HCEC 1CT (cell line): ENCODE results near the gene FNDC11.

ENCODE experiments used
- DNase-seq: peaks from one replicate; pipeline ENCODE4 v3.0.0-alpha.2; 2017

Gene FNDC11

DNA sequence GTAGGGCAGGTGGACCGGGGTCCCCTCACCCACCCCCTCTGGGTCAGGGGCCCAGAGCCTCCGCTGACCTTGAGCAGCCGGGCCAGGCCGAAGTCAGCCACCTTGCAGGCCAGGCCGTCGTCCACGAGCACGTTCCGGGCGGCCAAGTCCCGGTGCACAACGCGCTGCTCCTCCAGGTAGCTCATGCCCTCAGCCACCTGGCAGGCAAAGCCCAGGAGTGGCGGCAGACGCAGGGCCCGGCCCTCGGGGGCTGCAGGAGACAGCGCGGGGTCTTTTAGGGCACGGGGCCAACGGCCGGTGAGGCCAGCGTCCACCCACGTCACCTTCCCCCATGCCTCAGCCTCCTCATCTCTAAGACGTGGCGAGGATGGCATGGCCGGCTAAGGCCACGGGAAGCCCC is 12.6 kb upstream of the FNDC11 start:
- DNase-seq = no peak

DNA sequence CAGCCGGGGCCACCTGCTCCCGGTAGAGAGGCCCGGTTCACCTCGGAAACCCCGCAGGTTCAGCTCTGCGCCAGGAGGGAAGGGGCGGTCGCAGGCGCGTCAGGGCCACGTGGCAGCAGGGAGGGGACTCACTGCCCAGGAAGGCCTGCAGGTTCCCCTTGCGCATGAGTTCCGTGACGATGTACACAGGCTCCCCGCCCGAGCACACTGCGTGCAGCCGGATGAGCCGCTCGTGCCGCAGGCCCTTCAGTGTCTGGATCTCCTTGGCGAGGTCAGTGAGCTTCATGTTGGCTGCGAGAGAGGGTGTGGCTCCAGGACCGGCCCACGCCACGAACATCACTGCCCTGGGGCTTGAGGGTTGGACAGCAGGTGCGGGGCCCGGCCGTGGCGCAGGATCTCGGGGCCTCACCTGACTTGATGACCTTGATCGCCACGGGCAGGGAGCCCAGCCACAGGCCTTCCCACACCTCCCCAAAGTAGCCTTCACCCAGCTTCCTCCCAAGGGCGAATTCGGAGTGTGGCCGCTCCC is 11.9 kb upstream of the FNDC11 start:
- DNase-seq = no peak

DNA sequence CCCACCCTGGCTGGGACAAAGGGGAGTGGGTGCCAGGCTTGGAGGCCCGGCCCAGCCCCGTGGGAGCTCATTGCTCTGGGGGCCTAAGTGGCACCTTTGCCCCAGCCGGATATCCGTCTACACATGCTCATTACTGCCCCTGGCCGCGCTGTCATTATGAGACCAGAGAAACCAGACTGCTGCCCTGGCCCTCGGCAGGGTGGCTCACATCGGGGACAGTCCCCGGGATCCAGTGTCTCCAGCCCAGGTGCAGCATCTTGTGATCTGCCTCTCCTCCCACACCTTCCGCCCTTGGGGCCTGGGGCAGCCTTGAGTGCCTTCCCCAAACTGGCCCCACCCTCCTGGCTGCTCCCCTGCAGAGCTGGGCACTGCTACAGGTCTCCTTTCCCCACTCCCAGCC is 11.3 kb upstream of the FNDC11 start:
- DNase-seq = no peak

DNA sequence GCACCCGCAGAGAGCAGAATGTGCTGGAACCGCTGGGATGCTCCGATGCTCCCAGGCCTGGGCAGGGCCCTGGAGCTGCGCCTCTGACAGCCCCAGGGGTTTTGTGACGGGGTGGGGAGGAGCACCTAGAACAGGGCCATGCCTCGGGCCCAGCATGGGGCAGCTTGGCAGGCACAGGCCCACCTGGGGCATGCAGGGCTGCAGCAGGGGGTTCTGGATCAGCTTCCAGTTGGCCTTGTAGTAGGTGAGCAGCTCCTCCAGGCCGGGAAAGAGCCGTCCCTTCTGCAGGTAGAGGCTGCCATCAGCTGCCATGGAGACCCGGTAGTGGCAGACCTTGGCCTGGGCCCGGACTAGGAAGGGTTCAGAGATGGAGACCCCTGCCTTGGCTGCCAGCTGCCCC is 10.8 kb upstream of the FNDC11 start:
- no peak for DNase-seq

DNA sequence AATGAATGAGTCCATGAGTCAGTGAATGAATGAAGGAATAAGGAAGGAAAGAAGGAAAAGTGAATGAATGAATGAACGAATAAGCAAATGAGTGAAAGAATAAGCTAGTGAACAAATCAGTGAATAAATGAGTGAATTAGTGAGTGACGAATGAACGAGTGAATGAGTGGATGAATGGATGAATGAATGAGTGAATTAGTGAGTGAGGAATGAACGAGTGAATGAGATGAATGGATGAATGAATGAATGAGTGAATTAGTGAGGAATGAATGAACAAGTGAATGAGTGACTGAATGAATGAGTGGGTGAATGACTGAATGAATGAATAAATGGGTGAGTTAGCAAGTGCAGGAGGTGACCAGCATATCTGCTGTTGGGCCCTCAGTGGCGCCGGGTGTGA is 10.2 kb upstream of the FNDC11 start:
- DNase-seq = no peak

GRCh38 chr20:63544241-63544957 is 9.6 kb upstream of the FNDC11 start:
- DNase-seq = no peak

DNA sequence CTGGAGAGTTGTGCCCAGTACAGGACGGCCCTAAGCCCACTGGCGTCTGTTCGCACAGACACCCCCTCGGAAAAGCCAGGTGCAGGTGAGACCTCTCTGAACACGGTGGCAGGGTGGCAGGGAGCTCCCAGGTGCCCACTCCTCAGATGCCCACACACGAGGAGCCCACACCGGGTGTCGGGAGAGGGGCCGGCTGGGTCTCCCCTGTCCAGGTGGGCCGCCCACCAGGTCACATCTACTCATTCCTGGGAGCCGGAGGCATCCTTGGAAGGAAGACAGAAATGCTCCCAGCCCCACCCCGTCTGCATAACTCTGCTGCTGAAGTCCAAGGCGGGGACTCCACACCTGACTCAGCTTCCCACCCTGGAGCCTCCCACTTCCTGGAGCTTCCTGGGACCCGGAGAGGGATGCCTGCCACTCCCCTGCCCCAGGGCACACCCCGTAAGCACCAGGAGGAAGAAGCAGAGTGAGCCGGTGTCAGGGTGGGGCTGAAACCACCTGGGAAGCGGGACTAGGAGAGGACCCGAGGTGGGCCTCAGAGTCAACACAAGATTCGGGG is 8.9 kb upstream of the FNDC11 start:
- no peak for DNase-seq

DNA sequence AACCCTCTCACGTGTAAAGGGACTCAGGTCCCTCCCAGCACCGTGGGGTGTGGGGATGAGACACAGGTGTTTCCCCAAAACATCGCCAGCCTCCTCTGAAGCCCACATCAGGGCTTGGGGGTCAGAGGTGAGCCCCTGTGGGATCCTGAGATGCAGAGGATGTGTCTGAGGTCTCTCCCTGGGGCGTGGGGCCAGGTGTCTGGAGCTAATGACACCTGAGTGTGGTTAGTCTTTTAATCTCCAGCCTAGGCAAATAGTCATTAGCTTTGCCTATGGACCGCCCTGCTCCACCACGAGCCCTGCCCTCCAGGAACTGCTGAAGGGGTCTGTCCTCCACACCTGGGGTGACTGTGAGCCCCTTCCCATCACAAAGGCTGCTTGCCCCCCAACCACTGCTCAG is 8.1 kb upstream of the FNDC11 start:
- DNase-seq = no peak

GRCh38 chr20:63546256-63546955 is 7.6 kb upstream of the FNDC11 start:
- no peak for DNase-seq

GRCh38 chr20:63546956-63547724 is 6.8 kb upstream of the FNDC11 start:
- no peak for DNase-seq

DNA sequence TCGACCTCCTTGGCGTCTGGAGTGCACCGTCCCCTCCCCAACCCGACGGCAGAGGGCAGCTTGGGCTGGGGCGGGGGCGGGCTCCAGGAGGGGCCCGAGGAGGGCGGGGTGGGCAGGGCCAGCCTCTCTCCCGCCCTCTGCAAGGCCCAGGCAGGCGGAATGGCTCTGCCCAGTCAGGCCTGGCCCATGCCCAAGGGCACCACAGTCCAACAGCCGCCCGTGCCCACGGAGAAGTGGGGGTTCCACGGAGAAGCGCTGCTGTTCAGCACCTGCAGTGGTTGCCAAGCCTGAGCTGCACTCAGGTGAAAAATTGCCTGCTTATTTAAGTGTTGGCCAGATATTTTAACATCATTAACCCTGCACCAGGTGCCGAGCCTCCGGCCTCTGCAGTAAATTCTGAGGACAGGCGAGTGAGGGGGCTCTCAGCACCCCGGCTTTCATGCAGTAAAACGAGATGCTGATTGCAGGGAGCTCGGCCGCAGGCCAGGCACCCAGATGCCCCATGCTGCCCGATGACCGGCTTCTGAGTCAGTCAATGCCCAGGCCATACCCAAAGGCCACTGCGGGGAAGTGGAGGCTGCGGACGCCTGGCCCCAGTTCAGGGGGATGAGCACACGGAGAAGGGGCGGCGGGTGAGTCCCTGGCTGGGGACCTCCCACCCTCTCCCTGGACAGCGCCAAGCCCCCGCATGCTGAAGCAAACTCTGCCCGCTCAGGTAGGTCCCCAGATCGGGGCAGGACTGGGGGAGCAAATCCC is 6.1 kb upstream of the FNDC11 start, which contains the start of gene SRMS:
Gene SRMS (minus strand): TSS at position 25 of the 756 bp plus-strand sequence. CDS start 286 bp downstream, outside the sequence.
- DNase-seq = no peak

DNA sequence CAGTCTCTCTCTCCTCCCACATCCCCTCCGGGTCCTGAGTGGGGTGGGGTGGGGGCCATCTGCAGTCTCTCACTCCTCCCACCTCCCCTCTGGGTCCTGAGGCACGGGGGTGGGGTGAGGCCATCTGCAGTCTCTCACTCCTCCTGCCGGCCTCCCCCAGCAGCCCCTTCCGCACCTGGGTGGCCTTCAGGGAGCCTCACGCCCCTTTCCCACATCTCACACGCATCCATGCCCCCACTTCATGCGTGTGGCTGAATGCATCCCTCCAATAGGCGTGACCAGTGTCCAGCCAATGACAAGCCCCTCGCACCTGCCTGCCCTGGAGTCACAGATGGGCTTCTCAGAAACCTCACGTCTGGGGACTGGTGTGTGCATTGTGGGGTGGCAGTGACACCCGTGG is 5.4 kb upstream of the FNDC11 start:
- DNase-seq = no peak

DNA sequence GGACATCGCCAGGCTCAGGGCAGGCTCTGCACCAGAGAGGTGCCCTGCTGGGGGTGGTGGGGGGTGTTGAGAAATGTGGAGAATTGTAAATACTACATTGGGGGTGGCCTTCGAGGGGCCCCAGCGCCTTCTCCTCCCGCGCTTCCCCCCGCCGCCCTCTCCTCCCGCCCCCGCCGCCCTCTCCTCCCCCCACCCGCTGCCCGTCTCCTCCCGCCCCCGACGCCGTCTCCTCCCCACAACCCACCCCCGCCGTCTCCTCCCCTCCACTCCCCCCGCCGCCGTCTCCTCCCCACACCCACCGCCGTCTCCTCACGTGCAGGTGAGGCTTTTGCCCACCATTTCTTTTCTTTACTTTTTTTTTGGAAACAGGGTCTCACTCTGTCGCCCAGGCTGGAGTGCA is 4.9 kb upstream of the FNDC11 start:
- DNase-seq = no peak

GRCh38 chr20:63549679-63550282 is 4.2 kb upstream of the FNDC11 start:
- DNase-seq = no peak

- no peak for DNase-seq
These were observed 2.9 kb upstream of the FNDC11 start for GRCh38 chr20:63551068-63551467.

DNA sequence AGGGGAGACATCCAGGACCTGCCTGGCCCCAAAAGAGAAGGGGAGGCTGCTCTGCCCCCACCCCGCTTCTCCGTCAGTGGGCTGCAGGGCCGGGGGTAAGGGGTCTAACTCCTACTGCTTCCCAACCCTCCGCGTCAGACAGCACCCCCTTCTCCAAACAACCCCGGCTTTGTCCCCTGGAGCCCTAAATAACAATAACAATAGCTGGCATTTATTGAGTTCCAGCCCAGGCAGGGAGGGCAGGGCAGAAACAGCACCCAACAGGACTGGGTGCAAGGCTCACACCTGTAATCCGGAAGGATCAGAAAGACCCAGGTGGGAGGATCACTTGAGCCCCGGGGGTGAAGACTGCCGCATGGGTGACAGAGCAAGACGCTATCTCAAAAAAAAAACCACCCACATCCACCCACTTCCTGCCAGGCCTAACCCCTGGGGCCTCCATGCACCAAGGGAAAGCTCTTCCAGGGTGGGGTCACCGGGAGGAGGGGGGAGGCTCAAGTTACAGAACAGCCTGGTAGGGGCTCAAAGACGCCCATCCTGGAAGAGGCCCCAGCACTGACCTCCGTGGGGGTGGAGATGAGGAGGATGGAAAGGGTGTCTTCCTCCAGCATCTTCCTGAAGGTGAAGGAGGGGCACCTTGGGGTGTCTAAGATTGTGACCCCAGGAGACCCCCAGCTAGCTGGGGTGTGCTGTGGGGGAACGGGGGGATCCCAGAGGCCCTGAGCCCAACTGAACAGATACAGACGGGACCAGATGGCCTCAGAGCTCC is 1.3 kb upstream of the FNDC11 start:
- DNase-seq = no peak

GRCh38 chr20:63553251-63553932 is 567 bp upstream of the FNDC11 start:
- DNase-seq = peak; percentile 74

- no peak for DNase-seq
These were observed 661 bp downstream of the FNDC11 start for GRCh38 chr20:63554361-63555278.

- no peak for DNase-seq
These were observed 1.9 kb downstream of the FNDC11 start for GRCh38 chr20:63555661-63556381.
